Activated T-cell treated with anti-CD3 and anti-CD28 coated beads, Interleukin-2, amount 50 U/mL, for 1 hour (primary cell): ENCODE data around the gene SLC39A3.
"Not testable (repeated sequence)": the region's sequence is repeated elsewhere in the genome, so short reads cannot be mapped to it uniquely, and the experiment has no call there.

Source experiments
- DNase-seq: peaks from one replicate; pipeline ENCODE4 v3.0.0-alpha.2; 2020

The SLC39A3 gene

DNA sequence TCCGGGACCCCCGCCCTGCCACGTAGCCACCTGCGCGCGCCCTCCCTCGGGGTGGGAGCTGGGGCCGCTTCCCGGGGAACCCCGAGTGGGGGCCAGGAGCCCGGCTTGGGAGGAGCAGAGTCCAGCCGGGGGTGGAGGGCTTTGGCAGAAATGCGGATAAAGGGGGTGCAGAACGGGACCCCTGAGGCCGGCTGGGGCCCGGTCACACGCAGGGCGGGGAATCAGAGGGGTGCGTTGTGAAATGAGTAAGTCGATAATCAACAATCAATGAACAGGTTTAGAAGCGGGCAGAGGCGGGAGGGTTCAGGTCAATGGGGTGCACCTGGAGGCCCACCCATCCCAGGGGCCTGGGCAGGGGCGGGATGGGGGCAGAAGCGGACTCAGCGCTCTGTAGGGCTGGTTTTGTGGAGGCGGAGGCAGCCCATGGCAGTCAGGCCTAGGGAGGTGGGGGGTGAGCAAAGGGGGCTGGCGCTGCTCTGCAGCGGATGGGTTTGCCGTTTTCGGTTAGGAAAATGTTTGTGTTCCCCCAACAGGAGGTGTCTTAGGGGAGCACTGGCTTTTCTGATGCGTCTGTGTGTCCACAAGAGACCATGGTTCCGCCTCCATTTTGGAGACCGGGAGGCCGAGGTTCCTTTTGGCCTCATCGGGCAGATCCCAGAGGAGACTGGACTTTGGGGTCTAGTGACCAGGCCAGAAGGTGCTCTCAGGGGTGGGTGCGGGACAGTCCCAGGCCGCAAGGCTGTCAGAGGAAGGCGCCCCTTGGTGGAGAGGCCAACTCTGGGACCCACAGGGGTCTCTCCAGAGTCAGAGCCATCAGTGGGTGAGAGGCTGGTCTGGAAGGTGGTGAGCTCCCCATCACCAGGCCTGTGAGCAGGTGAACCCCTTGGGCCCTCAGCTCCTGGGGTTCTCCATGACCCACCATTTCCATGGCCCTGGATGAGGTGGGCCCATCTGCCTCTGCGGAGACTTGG, 18.0 kb downstream of the SLC39A3 start:
- no peak for DNase-seq

DNA sequence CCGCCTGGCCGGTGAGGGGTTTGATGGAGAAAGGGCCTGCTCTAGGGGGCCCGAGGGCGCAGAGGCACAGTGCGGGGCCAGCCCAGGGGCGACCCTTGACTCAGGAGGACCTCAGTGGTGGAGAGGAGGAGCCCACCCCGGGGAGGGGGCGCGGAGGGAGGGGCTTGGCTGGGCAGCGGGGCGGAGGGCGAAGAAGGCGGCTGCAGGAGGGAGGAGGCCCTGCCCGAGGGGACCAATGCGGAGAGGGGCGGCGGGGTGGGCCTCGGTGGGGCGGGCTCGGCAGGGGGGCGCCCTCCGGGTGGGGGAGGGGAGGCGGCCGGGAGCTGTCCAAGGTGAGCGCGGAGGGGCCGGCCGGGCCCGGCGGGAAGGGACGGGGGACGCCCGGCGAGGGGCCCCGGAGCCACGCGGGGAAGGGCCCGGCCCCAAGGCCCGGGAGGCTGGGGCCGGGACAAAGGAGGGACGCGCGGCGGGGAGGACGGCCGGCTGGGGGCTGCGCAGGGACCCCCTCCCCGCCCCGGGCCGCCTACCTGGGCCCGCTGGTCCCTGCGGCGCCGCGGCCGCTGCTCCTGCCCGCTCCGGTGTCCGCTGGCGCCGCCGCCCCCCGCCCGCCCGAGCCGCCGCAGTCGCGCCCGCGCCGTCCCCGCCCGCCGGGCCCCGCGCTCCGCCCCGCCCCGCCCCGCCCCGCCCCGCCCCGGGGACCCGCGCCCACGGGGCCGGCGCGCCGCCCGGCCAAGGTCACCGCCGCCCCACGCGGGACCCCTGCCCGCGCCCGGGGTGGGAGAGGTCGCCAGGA, 18.8 kb downstream of the SLC39A3 start, which contains the start of gene DIRAS1:
Gene DIRAS1 (minus strand): TSS at position 596 of the 793 bp plus-strand sequence. CDS start 3,566 bp downstream, outside the sequence.
- DNase-seq: no peak

DNA sequence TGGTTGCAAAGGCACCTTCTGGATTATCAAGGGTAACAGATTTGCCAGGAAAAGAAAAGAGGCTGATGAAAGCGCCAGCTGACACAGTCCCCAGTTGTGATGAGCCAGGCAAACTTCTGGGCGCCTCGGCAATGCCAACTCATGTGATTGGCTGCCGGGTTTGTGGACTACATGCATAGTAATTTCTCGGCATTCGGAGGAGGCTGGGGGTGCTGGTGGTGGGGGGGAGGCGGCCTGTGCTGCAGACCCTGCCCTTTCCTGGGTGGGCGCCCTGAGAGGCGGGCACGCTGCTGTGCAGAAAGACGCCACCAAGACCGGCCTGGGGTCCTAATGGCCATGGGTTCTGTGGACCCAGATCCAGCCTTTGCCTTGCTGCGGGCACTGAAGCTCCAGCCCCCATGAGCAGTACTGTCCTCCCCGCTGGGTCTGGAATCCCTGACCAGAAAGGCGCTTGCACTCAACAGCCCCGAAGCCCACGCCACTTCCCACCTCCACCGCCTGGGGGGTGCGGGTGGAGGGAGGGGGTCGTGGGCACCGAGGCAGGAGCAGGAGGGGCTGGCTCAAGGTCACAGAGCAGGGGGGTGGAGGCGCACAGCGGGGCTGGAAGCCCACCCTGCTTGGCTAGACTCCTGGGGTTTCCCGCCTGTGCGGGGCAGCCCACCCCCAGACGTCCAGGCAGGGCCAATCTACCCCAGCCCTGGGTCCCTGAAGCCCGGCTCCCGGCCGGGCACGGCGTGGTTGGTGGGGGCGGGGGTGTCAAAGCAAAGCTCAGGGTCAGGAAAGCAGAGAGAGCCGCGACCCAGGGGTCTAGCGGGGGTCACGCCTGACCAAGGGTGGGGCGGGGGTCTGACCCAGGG, 19.7 kb downstream of the SLC39A3 start:
- no peak for DNase-seq

DNA sequence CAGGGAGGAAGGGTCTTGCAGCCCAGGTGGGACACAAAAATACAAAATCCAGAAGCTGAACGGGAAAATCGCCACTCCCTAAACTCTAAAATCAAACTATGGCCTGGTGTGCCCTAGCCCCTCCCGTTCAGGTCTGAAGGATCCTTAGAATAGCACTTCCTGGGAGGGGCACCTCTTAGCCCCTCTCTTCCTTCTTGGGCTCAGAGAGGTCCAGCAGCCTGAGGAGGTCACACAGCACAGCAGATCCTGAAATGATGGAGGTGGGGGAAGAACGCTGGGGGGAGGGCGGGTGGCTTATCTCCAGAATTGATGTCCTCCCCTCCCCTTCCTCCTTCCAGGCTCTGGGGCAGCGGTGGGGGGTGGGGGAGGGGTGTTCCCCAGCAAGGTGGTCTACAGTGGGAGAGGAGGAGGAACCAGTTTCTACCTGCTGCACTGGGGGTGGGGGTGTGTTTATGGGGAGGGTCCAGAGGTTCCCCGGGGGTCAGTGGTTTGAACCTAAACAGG, 20.5 kb downstream of the SLC39A3 start:
- DNase-seq: no peak

DNA sequence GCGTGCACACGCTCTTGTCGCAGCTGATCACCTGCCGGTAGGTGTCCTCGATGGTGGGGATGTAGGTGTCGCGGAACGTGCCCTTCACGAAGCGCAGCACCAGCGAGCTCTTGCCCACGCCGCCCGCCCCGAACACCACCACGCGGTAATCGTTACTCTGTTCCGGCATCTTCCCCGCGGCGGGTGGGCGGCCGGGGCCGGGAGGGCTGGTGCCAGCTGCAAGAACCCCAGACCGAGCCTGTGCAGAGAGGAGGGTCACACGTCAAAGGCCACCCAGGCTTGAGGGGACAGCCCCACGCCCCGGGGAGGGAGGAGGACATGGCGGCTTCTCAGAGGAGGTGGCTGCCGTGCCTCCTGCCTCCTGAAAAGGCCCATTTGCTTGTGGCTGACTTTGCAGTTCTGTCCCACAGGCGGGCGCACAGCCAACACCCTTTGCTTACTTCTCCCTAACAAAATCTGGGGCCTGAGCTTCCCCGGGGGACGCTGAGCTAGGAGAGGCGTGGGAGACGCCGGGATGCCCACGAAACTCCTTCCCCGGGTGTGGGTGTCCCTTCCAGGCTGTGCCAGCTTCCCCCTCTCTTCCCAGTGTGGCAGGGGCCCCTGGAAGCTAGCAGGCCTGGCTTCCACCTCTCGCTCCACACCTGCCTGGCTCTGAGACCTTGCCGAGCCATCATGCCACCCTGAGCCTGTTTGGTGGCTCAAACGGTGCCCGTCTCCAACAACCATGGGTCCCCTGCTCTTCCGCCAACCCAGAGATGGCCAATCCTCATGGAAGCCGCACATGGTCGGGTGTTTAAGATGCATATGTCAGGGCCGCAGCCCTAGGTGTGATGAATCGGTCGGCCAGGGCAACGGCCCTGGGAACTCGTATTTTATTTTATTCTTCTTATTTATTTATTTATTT, 21.9 kb downstream of the SLC39A3 start:
- DNase-seq: no peak

DNA sequence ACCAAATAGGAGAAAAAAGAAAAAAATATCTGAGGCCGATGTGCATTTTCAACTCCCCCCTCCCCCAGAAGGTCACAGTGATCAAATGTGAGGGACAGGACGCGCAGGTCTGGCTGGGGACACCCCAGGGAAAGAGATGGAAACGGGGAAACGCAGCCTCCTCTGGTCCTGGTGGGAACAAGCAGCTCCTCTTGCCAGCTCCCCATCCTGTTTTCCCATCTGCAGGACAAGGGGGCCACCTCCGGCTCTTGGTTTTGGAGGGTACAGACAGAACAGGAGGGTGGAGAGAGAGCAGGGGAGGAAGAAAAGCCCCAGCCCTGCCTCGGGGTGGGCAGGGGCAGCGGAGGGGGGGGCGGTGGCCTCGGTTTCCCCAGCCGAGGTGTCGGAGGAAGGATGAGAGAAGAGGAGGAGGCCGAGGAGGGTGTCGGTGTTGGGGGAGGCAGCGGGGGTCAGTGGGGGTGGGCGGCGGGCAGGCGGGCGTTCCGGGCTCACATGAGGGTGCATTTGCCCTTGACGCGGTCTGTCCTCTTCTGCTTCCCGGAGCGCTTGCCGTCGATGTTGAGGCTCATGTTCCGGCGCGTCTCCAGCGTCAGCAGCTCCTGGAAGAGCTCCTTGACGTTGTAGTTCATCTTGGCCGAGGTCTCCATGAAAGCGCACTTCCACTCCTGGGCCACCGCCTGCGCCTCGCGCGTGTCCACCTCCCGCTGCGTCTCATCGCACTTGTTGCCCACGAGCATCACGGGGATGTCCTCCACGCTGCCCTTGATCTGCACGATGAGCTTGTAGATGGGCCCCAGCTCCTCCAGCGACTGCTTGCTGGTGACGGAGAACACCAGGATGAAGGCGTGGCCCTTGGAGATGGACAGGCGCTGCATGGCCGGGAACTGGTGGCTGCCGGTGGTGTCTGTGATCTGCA, 22.8 kb downstream of the SLC39A3 start:
- no peak for DNase-seq

DNA sequence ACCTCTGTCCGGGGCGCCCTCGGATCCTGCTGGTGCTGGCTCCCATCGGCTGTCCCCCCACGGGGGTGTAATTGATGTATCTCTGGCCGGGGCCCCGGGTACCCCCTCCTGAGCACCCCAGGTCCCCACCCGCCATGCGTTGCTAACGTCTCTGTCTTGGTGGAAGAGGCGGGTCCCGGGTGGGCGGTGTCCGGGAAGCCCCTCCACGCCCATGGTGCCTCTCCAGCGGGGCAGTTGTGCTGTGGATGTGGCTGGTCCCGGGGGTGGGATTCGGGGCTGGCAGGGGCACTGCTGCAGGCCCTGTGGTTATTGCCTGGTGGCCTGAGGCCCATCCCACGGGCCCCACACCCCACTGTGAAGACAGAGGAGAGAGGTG, 23.6 kb downstream of the SLC39A3 start:
- no peak for DNase-seq

DNA sequence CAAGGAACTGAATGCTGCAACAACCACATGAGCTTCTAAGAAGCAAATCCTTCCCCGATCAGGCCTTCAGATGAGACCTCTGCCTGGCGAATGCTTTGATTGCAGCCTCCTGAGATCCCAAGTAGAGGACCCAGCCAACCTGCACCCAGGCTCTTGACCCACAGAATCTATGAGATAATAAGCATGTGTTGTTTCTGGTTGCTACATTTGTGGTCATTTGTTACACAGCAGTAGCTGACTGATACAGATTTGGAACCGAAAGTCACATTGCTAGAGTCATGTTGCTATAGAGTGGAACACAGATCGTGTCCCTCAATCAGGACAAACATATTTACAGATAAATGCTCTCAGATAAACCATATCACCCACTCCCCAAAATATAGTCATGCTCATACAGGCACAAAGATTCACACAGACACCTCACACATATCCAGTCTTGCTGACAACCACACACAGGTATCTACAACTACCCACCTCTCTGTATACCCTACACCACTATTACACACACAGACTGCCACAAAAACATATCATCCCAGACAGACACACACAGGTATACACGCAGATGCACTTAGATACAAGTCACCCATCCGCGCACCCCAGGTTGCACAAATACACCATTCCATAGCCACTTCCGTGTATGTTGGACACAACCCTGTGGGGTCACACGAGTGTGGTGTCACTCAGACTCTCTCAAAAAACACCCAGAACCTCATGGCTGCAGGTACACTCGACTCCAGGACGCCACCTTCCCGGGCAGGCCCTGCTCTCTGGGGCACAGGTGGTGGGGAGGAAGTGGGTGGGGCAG, 24.1 kb downstream of the SLC39A3 start:
- no peak for DNase-seq

DNA sequence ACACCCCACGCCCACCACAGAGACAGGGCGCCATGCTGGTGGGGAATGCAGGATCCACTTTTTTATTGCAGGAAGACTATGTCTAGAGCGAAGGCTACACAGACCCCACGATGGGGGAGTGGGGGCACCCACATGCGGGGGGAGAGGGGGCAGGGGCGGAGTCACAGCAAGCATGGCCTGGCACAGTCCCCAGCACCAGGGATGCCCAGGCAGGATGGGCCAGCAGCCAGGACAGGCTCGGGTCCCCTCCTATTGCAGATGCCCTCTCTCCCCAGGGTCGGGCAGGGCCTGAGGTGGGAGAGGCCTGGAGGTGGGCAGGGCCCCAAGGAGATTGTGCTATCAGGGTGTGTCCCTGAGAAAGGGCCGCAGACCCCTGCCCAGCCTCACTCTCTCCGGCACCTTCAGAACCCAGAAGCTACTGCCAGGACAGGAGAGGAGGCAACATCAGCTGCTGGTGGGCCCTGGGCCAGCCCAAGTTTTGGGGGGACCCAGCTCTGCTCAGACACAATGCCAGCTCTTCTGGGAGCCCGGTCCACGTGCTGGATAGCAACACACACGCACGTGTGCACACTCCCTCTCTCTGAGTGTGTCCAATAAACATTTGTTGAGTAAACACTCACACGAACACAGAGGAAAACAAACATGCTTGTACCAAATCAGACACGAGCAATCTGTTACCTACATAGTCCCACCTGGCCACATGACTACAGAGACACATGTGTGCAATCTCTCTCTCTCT, 25.1 kb downstream of the SLC39A3 start:
- DNase-seq: no peak

DNA sequence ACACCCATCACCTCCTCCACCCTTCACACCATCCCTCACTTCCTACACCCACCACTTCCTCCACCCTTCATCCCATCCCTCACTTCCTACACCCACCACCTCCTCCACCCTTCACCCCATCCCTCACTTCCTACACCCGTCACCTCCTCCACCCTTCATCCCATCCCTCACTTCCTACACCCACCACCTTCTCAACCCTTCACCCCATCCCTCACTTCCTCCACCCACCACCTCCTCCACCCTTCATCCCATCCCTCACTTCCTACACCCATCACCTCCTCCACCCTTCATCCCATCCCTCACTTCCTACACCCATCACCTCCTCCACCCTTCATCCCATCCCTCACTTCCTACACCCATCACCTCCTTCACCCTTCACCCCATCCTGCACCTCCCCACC, 25.7 kb downstream of the SLC39A3 start:
- DNase-seq: not testable (repeated sequence)

DNA sequence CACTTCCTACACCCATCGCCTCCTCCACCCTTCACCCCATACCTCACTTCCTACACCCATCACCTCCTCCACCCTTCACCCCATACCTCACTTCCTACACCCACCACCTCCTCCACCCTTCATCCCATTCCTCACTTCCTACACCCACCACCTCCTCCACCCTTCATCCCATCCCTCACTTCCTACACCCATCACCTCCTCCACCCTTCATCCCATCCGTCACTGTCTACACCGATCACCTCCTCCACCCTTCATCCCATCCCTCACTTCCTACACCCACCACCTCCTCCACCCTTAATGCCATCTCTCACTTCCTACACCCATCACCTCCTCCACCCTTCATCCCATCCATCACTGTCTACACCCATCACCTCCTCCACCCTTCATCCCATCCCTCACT, 26.6 kb downstream of the SLC39A3 start:
- not testable (repeated sequence) for DNase-seq

DNA sequence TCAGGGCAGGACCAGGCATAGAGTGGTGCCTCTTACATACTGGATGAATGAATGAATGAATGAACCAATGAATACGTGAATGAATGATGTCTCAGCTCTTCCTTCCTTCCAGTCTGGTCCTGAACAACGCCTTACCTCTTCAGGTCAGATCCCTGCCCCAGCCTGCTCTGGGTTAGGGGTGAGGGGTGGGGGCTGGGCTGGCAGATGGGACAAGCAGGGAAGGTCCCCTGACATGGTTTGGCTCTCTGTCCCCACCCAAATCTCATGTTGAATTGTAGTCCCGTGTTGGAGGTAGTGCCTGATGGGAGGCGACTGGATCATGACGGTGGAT, 28.0 kb downstream of the SLC39A3 start:
- no peak for DNase-seq

DNA sequence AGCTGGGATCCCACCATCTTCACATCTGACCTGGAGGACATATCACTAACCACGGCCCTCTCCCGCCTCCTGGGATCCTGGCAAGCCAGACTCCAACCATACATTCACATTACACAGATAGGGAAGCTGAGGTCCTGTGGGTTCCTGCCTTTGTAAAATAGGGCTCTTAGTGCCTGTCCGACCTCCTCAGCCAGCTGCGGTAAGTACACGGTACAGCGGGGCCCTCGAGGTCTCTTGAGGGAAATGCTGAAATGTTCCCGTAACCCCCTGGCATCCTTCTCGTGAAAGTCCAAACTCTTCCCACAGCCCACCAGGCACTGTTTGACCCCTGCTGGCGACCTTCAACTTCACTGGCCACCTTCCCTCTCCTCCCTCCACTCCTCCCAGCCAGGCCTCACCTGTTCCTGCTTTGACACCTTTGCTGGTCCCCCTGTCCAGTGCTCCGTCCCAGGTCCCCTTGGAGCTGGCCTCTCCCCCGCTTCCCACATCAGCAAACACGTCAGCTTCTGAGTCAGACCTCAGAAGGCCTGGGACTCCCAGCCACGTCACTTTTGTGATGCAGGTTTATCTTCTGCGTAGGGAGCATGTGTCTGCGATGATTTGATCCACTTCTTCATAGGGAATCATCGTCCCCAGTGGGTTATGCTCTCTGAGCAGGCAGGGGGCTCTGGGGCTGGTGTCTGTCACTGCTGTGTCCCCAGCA, 28.5 kb downstream of the SLC39A3 start:
- no peak for DNase-seq

DNA sequence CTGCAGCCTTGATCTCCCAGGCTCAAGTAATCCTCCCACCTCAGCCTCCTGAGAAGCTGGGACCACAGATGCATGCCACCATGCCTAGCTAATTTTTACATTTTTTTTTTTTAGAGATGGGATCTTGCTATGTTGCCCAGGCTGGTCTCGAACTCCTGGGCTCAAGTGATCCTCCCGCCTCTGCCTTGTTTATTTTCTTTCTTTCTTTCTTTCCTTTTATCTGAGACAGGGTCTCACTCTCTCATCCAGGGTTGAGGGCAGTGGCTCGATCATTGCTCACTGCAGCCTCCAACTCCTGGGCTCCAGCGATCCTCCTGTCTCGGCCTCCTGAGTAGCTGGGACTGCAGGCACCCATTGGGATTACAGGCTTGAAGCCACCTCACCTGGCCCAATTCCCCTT, 33.6 kb downstream of the SLC39A3 start:
- no peak for DNase-seq

DNA sequence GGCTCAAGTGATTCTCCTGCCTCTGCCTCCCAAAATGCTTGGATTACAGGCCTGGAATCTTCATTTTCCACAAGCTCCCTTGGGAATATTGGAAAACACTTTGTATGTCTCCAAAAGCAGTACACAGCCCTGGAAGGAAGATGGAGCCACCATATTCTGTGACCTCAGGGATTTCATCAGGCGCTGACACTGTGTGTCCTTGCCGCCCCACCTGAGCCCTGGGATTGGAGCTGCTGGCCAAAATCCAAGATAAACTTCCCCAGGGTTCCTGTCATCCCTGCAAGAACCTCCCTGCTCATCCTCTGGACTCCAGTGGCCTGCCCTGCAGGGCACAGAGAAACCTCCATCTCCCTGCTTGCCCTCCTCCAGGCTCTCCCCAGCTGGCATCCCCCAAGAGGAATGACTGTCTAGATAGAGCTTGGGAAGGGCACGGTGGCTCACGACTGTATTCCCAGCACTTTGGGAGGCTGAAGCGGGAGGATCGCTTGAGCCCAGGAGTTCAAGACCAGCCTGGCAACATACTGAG, 36.1 kb downstream of the SLC39A3 start:
- DNase-seq: no peak

DNA sequence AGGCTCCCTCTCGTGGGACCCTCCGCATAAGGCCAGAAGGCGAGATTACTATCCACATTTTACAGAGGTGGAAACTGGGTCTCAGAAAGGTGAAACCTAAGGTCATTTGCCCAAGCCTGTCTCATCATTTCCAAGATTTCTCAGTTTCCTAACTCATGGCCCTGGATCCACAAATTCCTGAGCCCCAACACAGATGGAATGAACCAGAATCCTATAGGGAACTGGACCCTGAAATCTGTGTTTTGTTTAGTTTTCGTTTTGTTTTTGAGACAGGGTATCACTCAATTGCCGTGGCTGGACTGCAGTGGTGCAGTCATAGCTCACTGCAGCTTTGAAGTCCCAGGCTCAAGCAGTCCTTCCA, 36.8 kb downstream of the SLC39A3 start:
- DNase-seq: no peak

DNA sequence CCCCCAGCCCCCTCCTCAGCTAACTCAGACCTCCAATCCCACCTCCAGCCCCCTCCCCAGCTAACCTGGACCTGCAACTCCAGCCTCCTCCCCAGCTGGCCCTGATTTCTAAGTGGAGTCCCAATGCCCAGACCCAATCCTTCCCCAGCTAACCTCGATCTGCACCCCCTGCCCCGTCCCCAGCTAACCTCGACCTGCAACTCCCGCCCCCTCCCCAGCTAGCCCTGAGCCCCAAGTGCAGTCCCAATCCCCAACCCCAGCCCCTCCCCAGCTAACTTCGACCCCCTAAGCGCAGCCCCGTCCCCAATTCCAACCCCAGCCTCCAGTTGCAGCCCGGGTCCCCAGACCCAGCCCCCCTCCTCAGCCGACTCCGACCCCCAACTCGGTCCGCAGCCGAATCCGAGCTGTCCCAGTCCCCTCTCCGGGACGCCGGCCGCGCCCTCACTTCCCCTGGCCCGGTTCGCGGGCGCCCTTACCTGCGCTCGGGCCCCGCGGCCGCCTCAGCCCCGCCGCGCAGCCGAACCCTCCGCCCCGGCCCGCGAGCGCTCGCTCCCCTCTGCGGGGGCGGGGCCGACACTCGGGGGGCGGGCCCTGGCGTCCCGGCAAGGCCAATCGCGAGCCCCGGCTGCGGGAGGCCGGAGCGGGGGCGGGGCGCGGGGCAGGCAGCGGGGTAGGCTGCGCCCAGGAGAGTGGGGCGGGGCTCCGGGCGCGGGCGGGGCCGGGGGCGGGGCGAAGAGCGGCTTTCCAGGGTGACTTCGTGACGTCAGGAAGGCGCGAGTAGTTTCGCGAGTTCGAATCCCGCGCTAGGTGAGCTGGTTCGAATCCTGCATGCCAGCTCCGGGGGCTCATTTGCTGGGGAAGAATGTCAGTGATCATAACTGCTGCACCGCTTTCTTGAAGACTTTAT, 37.4 kb downstream of the SLC39A3 start, which contains the start of gene GNG7:
Gene GNG7 (minus strand): TSS at position 525 of the 907 bp plus-strand sequence. CDS start 182,006 bp downstream, outside the sequence.
- DNase-seq: peak; percentile 97
